GM04504 (cell line): ENCODE measurements around the gene TXNDC16.
"Not testable (repeated sequence)": the region's sequence is repeated elsewhere in the genome, so short reads cannot be mapped to it uniquely, and the experiment has no call there.

Experiments used
- DNase-seq: peaks from one replicate; pipeline ENCODE4 v3.0.0-alpha.2; 2012; ENCODE audit warnings: low read depth

TXNDC16 gene

DNA sequence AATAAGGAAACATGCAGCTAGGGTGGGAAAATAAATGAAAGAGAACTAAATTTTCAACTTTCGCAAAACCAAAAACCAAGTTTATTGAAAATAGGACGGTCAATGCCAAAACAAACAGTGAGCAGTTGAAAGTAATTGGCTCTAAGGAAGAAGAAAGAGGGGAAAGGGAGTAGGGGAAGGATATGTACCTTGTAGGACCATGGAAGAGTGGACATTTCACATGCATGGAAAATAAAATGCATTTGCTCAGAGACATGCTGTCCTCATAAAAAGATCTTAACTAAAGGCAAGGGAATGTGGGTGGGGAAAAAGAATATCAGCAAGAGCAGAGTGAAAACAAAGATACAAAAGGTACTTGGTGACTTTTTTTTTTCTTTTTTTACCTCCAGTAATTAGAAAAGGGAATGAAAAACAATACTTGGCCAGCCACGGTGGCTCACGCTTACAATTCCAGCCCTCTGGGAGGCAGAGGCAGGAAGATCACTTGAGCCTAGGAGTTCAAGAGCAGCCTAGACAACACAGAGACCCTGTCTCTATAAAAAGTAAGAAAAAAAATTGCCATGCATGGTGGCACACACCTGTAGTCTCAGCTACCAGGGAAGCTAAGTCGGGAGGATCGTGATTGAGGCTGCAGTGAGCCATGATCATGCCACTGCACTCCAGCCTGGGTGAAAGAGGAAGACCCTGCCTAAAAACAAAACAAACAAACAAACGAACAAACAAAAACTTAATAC is 6.6 kb downstream of the TXNDC16 start:
- DNase-seq: no peak

DNA sequence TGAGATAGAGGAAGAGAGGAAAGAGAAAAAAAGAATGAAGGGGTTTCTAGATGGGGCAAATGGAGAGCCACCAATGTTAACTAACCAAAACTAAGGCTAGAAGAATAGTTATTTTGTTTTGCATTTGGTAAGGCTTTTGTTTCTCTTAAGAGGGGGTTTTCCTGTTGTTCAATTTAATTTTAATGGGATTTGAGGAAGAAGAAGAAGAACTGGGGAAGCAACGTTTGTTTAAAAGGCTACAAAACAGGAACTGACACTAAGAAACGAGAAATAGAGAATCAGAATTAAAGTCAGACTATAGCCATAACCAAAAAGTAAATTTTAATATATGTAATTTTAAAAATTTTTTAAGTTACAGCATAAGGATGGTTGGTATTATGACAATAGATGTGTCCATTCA is 13.7 kb downstream of the TXNDC16 start:
- DNase-seq: no peak

DNA sequence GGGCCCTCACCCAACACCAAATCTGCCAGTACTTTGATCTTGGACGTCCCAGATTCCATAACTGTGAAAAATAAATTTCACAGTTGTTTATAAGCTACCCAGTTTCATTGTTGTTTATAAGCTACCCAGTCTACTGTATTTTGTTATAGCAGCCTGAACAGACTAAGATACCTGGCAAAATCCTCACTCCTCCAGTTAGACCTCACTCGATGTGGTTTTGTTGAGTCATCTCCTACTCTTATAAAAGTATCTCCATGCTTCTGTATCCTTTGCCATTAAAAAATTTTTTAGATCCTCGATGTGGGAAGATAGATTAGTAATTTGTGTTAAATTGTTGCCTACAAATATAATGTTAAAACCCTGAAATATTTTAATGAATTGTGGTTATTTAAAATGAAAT is 16.0 kb downstream of the TXNDC16 start:
- no peak for DNase-seq

DNA sequence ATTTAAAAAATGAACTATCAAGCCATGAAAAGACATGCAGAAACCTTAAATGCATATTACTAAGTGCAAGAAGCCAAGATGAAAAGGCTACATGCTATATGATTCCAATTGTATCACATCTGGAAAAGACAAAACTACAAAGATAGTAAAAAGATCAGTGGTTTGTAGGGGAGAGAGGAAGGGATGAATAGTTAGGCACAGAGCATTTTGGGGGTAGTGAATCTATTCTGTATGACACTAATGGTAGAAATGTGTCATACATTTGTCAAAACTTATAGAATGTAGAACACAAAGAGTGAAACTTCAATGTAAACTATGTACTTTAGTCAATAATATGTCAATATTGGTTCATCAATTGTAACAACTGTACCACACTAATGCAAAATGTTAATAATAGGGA is 20.8 kb downstream of the TXNDC16 start:
- no peak for DNase-seq

DNA sequence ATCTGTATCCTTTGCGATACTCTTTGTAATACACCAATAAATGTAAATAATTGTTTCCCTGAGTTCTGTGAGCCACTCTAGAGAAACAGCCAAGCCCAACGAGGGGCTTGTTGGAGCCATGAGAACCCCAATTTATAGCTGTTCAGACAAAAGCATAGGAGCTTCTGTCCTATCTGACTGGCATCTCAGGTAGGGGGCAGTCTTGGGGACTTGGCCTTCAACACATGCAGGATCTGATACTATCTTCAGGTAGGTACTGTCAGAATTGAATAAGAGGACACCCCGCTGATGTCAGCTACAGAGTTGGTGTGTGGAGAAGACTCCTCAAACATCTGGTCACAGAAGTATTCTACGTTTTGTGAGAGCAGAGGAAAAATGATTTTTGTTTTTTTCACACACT is 25.3 kb downstream of the TXNDC16 start:
- DNase-seq: no peak

DNA sequence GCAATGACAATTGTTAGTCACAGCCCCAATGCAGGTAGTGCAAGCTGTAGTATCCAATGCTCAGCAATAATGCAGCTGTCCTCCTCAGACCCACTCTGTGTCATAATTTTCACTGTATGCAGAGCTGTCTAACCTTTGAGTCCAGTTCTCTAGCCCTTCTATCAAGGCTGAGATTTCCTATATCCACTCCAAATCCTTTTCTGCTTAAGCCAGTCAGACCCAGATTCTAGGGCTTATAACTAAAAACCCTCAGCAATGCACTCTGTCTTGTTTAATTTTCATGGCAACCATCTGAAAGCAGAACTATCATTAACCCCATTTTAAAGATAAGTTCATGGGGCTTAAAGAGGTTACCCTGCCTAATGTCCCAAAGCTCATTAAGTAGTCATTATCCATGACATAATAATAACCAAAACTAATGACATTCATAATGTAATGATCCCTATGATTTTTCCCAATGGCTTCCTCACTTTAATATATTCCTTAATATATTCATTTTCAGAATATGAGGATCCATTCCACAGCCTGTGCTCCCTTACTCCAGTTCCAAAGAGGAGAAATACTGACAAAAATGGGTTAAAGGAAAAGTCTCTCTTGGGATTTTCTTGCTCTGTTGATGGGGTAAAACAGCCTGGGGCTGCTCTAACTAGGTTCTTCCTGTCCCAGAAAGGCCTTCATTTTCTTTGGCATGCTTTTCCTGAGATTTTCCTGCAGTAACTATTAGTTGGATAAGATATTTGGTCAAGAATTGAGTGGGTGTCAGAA is 29.5 kb downstream of the TXNDC16 start:
- DNase-seq: no peak

DNA sequence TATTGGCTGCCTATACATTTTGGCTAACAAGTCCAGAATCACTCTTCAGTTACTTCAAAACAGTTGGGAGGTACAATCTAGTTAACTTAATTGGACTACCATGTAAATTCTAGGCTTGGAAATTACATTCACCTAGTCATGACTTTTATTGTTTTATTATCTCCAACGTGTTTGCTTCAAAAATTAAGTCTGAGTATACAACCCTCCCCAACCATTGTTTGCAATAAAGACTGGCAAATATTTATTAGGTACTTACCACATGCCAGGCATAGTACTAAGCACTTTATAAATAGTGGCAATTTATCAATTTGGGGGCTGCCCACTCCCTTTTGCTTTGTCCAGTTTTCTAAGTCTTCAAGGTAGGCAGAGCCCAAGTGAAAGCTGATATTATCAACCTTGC is 30.3 kb downstream of the TXNDC16 start:
- no peak for DNase-seq

DNA sequence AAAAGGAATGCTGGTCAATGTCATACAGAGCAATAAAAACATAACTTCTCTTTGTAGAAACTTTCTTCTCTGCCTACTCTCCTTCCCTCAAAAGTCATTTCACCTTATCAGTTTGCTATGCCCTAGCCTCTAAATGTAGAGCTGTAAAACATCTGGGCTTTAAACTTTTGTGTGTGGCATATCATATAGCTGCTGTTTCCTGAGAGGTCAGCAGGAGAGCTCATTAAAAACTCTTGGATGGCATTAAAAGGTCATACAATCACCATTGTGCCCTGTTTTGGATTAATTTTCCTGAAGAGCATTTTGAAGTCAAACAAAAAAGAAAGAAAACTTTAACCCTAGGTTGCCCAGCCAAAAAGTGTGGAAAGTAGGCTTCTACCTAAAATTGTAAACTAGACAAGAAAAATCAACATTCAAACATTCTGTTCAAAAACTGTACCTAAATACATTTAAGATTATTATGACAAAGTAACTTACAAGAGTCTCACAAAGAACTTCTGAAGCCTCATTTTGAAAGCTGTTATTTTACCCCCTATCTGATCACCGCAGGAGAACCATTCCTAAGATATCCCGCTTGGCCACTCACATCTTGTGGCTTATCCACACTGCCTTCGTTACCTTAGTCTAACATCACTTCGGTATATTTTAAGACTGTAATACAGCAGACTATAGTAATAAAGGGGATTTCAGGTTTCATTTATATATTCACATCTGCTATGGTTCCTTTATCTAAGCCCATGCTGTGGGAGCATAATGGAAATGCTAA is 38.1 kb downstream of the TXNDC16 start:
- DNase-seq: no peak

DNA sequence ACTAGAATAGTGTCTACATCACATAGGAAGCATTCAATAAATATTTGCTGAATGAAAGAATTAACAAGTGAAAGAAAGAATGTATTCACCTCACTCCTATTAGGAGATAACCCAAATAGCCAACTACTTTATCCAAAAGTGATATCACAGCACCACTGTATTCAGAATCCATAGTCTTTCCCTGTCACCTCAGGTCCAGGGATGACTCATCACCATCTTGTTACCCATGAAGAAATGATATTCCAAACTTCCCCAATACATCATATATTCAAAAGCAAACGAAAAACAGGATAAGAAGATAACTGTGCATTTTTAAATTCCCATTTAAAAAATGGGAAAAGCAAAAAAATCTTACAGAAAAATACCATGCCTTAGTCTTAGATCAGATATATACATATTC is 39.1 kb downstream of the TXNDC16 start:
- DNase-seq: no peak

DNA sequence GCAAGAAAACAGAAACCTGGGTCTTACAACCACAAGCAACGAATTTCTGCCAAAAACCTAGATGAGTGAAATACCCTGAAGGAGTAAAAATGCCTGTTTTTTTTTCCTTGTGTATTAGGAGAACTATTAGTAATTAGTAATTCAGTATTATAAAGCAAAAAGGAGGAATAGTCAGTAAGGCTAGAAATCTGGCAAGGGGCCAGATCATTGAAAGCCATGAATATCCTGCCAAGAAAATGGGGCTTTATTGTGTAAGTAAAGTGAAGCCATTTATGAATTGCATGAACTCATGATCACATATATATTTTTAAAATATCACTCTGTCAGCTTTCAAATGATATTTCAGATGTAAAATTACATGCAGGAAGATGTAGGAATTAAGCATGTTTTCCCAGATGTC is 57.9 kb downstream of the TXNDC16 start:
- DNase-seq: no peak

DNA sequence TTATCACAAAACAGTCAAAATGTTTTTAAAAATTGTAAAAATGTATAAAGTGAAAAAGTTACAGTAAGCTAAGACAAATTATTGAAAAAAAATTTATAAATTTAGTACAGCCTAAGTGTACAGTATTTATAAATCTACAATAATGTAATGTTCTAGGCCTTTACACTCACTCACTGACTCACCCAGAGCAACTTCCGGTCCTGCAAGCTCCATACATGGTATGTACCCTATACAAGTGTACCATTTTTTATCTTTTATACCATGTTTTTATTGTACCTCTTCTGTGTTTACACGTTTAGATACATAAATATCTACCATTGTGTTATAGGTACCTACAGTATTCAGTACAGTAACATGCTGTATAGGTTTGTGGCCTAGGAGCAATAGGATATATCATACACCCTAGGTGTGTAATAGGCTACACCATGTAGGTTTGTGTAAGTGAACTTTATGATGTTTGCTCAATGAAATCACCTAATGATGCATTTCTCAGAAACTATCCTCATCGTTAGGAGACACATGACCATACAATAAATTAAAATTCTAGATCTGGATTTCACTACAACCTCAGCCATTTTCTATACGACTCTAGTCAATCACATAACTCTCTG is 66.8 kb downstream of the TXNDC16 start:
- DNase-seq: no peak

DNA sequence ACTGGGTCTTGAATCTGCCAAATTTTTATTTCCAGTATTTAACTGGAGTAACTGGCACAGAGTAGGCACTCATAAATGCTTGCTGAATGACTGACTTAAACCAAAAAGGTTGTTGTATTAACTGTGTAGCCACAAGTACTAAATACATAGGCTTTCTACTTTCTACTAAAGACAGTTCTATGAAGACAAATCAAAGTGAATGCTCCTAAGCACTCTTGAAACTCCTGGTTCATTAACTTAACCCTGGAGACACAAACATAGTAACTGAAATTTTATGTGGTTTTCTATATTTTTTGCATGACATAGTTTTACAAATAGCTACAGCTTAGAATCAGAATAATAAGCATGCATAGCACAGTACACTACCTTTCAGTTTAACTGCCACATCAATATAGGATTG is 70.4 kb downstream of the TXNDC16 start:
- DNase-seq: no peak

DNA sequence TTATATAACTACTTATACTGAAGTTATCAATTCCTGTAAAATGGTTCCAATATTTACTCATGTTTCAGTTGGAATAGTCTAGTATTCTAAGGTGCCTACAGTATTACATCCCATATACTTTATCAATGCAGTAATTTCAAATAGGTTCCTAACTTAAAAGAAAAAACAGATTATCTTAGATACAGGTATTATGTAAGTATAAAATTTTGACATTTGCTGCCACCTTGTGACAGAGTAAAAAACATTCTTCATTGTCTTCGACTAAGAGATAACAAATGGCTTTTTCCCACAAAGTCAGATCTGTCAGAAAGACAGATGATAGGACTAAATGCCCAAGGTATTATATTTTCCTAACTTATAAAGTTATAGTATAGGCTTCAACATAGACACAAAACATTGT is 78.7 kb downstream of the TXNDC16 start:
- peak; percentile 14 for DNase-seq

DNA sequence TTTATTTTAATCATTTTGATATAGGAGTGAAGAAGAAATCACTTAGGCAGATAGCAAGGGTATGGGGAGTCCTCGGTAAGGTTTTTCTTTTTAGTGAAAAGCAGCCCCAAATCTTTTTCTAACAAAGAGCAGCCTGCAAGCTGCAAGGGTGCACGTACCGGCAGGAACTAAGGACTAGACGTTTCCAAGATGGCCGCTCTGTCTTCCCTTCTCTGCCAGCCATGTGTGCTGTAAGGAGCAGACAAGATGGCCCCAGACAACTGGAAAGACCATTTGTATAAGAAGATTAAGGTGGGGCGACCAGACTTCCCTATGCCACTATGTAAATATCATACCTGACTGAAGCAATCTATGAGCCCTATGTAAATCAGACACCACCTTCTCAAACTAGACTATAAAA is 79.6 kb downstream of the TXNDC16 start:
- no peak for DNase-seq

DNA sequence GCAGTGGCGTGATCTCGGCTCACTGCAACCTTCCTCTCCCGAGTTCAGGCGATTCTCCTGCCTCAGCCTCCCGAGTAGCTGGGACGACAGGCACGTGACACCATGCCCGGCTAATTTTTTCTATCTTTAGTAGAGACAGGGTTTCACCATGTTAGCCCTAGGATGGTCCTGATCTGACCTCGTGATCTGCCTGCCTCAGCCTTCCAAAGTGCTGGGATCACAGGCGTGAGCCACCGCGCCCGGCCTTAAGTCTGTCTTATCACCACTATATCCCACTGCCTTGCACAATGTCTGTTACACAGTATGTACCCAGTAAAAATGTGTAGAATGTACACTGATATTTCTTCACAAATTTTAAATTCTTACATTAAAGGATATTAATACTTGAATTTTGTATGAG is 80.1 kb downstream of the TXNDC16 start:
- not testable (repeated sequence) for DNase-seq

DNA sequence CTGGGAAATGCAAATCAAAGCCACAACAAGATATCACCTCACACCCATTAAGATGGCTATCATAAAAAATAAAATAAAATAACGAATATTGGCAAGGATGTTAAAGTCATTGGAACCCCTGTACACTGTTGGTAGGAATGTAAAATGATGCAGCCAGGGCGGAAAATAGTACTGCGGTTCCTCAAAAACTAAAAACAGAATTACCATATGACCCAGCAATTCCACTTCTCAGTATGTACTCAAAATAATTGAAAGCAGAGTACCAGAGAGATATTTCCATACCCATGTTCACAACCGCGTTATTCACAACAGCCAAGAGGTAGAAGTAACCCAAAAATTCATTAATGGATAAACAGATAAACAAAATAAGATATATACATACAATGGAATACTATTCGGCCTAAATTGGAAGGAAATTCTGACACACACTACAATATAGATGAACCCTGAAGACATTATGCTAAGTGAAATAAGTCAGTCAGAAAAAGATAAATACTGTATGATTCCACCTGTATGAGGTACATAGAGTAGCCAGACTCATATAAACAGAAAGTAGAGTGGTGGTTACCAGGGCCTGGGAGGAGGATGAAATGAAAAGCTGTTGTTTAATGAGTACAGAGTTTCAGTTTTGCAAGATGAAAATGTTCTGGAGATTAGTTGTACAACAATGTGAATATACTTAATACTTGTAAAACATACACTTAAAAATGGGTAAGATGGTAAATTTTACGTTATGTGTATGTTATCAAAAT is 84.6 kb downstream of the TXNDC16 start:
- no peak for DNase-seq

DNA sequence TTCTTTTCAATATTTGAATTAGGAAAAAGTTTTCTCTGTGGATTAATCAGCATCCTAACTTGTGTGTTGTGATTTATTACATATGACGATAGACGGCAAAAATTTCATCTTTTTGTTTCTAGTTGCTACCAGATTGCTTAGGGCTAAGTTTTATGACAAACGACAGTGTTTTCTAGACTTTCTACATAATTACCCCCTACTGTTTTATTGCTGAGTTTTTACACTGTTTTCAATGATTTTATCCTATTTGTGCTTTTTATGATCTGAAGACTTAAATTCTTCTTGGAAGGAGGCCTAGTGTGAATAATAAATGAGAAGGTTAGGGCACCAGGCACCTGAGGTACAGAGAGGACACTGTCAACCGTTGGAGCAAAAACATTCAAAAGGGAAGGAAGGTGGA is 88.1 kb downstream of the TXNDC16 start:
- DNase-seq: no peak

DNA sequence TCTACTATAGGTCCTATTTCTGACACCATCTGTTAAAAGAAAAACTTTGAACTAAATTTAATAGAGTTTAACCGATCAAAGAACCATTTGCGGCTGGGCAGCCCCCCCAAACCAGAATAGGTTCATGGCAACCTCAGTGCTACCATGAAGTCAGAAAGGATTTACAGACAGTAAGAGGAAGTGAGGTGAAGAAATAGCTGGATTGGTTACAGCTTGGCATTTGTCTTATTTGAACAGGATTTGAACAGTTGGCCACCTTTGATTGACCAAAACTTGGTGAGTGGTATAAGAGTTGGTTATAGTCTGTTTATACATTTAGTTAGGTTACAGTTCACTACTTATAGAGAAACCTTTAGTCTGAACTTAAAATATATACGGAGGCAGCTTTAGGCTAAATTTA is 88.9 kb downstream of the TXNDC16 start:
- no peak for DNase-seq

DNA sequence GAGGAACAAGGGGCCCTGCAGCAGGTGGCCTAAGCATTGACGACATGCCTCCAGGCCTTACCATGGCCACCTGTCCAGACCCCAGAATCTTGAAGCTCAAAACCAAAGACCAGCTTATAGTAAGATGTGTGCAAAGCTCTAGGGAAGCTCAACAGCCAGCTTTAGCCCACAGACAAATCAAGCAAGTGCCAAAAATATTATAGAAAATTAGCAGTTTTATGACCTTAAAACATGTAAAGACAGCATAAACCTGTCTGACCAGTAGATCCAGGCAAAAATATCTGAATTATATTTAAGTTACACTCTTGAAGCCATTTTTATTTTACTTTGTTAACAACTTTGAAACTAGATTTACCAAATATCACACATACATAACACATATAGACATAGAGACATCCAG is 90.6 kb downstream of the TXNDC16 start:
- DNase-seq: no peak

DNA sequence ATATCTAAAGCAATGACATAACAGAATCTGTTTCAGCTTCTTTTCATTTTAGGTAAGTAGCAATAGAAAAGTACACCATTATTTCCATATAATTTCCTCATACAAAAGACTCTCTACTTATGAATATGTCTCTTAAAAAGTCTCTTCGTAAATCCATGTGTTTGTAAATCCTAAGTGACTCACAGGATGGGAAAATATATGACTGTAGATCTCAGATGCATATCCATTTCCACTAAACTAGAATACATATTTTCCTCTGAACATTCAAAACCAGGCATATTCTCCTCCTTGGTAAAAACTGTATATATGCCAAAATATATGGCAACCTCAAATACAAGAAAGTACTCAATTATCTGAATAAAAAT is 93.6 kb downstream of the TXNDC16 start:
- DNase-seq: no peak

DNA sequence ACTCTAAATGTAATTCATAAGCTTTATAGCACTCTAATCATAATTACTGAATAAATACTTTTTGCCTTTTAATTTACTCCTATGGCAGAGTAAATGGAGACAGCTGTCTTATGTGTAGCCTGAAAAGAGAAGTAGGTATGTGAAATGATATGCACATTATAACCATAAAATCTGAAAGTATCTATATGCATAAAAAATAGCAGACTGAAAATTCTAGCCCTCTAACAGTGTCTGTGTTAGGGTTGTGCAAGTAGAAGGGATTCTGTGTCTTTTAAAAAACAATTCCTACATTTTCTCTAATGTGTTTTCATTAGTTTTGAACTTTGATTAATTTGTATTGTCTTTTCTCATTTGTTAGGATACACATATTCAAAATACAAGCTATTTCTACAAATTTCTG is 94.9 kb downstream of the TXNDC16 start:
- no peak for DNase-seq
